HT-29 (cell line): Measurements from ENCODE around the gene GRAMD4. TPM values are rescaled to one million over a fixed set of nuclear protein-coding genes. Genes with fewer than 3 reads are reported as not detected.
"Not testable (repeated sequence)": the region's sequence is repeated elsewhere in the genome, so short reads cannot be mapped to it uniquely, and the experiment has no call there.

Experiments used
- DNase-seq: peaks from one replicate; pipeline ENCODE4 v3.0.0-alpha.2; 2015; ENCODE audit warnings: low spot score
- total RNA-seq: library from RNA; depleted of rRNA; stranded (reverse); fragments of >200 nt; shearing (Covaris generic); gene quantifications from 2 replicates; pipeline ENCODE4 v1.2.3, GENCODE V29; 2014

The GRAMD4 gene
- total RNA-seq, 1 experiment from 2014 or later, result 22.5 TPM

DNA sequence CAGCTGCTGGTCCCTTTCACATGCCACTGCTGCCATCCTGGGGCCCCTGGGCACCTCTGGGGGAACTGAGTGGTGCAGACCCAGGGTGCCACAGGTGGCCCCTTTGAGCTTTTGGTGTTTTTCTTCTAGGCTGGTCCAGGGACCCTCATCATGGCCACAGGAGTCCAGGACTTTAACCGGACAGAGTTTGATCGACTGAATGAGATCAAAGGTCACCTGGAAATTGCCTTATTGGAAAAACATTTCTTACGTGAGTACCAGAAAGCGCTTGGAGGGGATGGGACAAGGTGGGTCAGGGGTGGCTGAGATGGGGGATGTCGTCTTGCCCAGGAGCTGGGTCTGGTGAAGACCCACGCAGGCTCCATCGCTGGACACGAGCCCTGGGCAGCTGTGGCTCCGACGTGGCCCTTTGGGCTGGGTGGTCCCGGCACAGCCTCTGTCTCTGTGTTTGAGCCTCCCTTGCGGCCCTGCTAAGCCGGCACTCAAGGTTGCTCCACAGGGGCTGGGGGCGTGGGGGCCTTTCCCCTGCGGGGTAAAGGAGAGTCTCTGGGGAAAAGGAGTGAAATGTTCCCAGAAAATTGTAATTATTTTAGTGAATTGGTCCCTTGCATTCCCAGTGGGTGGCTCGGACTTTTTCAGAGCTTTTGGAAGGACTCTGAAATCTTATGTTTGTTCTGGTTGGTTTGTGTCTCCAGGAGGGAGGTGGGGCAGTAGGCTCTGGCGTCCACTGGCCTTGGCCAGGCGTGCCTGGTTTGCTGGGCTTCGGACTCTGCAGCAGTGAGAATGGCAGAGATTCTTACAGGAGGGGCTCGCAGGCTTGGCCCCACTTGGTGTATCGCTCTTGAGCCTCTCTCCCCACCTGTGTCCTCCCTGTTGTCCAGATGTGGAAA lies 17.8 kb downstream of the GRAMD4 start:
- DNase-seq, result no peak

DNA sequence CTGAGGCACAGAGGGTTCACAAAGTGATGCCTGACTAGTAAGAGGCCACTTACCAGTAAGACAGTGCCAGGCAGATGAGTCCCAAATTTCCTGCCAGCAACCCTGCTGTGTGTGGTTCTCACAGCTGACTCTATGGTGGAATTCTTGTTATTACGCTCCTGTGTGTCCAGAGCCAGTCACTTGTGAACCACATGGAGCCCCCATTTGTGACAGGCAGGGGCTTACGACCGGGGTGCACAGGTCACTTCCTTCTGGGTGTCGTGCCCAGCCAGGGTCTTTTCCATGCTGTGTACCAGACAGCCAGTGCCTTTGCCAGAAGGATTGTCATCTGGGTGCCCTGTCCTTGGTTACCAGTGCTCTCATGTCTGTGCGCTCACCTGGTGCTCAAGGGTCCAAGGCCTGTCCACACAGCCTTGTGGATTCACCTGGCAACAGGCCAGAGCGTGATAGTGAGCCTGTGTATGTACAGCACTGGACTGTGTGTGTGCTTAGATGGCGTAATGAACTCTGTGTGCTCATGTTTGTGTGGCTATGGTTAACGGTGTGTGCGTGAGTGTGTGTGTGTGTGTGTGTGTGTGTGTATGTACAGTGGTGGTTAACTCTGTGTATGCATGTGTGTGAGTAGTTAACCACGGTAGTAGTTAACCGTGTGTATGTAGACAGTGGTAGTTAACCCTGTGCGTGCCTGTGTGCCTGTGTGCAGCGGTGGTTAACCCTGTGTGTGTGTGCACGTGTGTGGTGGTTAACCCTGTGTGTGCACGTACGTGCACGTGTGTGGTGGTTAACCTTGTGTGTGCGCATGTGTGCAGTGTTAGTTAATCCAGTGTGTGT lies 18.6 kb downstream of the GRAMD4 start:
- no peak for DNase-seq

DNA sequence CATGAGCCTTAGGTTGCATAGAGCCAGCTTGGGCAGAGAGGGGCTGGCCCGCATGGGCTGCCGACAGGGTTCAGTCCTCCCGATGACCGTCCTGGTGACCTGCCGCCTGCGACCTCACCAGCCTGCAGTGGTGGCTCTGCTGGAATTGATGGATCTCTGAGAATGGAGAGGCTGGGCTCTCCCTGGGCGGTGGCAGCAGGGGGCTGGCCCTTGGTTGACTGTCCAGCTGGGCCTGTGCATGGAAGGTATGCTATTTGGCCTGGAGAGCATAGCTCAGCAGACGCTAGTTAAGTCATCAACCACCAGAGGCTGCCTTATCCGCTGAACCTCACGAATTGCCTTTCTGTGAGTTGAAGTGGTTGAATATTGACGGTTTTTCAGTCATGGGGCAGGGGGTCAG lies 19.7 kb downstream of the GRAMD4 start:
- DNase-seq, result no peak

DNA sequence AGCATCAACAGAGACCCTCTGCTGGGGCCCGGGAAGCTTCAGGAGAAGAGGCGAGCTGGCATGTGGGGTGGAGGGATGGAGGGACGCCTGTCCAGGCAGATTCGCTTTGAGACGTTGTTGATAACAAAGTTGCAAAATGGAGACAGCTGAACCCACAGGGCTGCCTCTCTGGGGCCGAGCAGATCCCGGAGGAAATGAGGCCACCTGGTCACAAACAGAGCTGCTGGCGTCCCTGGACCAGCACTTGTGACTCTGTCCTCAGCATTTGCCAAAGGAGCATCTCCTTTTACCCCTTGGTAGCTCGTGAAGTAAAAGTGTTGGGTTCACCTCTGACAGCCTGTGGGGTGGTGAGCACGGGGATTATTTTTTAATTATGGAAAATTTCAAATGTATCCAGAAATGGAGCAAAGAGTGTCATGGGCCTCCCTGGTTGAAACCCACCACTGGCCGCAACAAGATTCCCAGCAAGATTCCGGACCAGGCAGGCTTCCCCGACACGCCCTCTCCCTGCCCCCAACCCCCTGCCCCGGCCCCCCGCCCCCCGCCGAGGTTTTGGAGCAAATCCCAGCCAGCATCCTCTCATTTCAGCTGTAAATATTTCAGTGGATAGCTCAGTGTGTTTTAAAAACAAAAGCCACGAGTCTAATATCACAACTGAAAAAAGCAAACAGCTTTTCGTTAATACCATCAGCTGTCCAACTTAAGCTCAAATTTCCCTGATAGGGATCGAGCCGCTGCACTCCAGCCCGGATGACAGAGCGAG lies 20.3 kb downstream of the GRAMD4 start:
- no peak for DNase-seq

DNA sequence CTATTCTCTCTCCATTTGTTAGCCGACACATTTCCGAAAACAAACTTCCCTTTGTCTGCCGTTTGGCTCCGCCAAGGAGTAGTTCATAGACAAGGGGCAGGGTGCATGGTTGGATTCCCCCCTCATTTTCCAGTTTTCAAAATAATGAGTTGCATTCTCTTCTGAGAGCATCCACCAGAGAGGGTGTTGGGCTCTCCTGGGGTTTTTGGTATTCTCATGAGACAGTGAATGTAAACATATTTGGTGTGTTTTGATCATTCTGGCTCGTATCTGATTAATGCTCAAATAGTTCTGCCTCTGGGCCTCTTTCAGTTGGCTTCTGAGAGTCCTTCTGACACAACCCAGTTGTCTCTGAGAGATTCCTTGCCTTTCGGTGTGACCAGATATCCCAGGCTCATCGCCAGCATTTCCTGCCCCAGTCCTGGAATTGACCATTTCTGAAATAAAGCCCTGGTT lies 21.7 kb downstream of the GRAMD4 start:
- DNase-seq, result no peak

DNA sequence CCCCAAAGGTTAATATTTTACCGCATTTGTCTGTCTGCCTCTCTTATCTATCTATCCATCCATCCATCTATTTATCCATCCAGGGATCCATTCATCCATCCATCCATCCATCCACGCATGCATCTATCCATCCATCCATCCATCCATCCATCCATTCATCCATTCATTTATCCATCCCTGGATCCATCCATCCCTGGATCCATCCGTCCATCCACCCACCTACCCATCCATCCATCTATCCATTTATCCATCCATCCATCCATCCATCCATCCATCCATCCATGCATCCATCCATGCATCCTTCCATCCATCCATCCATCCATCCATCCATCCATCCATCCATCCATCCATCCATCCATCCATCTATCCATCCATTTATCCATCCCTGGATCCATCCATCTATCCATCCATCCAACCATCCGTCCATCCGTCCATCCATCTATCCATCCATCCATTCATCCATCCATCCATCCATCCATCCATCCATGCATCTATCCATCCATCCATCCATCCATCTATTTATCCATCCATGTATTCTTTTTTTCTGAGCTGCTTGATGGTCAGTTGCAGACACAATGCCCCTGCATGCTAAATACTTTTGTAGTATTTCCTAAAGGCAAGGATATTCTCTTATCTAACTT lies 22.8 kb downstream of the GRAMD4 start:
- not testable (repeated sequence) for DNase-seq

DNA sequence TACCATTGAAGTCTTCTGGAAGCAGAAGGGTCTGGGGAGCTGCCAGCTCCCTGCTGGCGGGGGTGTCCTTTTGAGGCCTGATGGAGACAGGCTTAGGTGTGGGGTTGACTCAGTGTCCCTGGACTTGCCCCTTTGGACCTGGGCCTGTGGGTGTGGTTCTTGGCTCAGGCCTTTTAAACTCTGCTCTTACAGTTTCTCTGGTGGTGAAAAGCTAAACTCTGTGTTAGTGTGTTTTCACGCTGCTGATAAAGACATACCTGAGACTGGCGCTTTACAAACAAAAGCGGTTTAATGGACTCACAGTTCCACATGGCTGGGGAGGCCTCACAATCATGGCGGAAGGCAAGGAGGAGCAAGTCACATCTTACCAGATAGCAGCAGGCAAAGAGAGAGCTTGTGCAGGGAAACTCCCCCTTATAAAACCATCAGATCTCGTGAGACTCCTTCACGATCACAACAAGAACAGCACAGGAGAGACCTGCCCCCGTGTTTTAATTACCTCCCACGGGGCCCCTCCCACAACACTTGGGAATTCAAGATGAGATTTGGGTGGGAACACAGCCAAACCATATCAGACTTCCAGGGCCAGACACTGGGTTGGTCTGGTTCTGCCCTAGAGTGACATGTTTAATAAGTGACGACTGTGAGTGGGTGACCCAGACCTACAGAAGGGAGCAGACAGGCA lies 26.5 kb downstream of the GRAMD4 start:
- DNase-seq, result no peak

DNA sequence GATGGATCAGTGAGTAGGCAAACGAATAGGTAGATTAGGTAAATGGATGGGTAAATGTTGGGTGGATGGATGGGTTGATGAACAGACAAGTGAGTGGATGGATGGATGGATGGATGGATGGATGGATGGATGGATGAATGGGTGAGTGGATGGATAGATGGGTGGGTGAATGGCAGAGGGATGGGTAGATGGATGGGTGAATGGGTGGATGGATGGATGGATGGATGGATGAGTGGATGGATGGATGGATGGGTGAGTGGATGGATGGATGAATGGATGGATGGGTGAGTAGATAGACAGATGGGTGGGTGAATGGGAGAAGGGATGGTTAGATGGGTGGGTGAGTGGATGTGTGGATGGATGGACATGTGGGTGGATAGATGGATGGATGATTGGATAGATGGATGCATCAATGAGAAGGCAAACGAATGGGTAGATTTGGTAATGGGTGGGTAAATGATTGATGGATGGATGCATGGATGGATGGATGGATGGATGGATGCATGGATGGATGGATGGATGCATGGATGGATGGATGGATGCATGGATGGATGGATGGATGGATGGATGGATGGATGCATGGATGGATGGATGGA lies 28.1 kb downstream of the GRAMD4 start:
- DNase-seq, result not testable (repeated sequence)

DNA sequence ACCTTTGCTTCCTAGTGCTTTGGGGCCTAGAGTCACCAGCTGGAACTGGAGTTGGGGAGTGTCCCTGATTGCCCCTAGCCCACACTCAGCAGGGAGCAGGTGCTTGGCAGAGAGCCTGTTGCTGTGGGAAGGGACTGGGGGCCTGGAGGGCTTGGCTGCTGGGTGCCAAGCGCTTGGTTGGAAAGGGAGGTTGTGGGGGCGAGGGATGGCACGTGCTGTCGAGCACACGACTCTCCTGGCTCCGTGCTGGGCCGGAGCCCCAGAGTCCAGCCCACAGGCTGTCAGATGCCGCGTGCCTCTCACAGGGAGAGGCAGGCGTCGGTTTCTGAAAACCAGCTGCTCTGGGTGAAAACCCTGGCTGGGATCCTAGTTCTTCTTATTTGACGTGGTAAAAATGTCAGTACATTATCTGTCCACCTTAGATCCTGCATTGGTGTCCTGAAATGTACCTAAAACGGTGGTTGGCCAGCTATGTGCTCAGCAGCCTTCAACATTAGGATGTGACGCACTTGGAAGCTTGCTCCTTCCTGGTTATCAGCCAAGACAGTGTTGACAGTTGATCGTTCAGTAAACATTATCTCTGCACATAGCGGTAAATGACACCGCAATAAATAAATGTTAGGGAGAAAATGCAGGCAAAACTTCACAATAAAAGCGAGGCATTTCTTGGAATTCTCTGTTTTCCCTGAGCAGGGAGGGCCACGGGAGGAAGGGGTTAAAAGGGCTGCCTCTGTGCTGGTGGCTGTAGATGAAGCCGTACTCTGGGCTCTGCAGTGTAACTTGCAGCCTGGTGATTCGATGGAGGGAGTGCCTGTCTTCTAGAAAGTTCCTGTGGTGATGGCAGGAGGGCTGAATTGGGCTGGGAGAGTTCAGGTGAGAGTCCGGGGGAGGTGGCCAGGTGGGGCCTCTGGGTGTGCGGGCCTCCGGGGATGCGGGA lies 29.2 kb downstream of the GRAMD4 start:
- DNase-seq, result no peak

DNA sequence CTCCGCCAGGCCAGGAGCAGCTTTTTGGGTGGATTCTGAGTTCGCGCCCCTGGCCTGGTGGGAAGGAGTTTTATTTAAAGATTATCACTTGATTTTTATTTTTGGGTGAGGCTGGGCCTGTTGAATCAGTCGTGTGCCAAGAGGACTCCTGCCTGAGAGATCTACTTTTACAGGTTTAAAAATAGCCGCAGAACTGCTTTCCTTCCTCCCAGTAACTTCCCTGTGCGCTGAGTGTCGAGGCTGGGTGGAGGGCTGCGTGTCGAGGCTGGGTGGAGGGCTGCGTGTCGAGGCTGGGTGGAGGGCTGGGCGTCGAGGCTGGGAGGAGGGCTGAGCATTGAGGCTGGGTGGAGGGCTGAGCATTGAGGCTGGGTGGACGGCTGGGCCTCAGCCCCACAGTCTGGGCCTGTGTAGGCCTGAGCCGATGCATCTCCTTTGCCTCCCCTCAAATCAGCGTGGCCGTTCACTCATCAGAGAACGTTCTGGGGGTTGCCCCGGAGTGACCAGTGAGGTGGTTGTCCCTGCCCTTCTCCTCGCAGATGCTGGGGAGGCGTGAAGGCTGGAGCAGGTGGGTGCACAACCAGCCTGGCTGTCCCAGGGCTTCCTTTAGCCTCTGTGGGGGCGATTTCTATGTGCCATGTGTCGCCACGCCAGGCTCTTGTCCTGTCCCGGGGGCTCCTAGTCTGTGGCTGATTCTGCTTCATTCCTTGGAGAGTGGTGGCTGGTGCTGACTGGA lies 30.1 kb downstream of the GRAMD4 start:
- DNase-seq, result no peak

DNA sequence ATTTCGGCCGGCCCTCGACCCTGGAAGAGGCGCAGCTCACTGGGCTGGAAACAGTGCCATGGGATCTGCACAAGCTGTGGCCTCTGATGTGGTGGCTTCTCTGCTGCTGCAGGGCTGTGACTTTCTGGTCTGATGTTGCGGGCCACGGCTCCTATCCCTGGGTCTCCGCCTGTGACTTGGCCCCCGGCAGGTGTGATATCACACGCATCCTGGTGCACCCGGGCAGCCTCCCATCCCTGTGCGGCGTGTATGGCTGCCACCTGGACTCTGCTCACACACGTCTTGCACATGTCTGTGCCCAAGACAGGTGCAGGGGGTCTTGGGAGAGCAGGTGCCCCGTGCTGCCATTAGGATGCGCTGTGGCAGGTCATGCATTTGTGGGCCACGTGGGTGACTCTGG lies 31.1 kb downstream of the GRAMD4 start:
- DNase-seq, result no peak

DNA sequence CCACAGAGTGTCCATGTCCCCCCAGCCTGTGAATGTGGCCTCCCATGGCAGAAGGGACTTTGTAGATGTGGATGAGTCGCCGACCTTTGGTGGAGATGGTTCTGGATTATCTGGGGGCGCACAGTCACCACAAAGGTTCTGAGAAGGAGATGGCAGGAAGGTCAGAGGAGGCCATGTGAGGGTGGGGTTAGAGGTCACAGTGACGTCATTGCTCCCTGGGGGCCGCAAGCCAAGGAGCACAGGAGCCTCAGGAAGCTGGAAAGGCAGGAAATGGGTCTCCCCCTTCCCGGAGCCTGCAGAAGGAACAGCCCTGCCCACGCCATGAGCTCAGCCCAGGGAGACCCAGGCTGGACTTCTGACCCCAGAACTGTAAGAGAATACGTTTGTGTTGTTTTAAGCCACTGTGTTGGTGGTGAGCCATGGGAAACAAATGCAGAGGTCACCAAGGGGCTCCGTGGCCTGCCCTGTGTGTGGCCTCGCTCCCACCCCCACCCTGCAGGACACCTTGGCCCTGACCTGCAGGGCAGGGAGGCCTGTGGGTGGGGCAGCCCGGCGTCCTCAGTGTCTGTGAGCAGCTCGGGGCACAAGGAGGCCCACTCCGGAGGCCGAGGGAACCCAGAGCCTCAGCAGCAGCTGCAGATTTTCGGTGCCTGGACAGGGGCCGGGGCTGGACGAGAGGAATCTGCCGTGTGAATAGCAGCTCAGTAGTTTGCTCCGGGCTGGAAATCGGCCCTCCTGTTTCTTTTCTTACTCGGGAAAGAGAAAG lies 32.1 kb downstream of the GRAMD4 start:
- no peak for DNase-seq

DNA sequence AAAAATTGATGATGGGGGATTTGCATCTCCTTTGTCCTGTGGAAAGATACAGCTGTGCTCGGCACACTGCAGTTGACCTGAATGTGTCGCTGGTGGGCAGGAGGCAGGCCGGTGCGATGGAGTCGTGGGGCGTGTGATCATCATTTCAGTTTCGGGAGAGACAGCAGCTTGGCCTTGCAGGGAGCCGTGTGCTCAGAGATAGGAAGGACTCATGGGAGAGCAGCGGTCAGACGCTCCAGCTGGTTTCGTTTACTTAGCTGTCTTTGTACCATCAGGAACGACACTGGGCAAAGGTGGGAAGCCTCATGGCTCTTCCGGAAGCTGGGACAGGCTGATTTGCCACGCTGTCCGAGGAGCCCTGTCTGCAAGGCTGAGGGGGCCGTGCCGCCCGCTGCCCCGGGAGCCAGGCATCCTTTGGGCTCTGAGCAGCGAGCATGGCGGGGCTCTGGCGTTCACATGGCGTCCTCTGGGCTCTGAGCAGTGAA lies 32.7 kb downstream of the GRAMD4 start:
- DNase-seq, result no peak

DNA sequence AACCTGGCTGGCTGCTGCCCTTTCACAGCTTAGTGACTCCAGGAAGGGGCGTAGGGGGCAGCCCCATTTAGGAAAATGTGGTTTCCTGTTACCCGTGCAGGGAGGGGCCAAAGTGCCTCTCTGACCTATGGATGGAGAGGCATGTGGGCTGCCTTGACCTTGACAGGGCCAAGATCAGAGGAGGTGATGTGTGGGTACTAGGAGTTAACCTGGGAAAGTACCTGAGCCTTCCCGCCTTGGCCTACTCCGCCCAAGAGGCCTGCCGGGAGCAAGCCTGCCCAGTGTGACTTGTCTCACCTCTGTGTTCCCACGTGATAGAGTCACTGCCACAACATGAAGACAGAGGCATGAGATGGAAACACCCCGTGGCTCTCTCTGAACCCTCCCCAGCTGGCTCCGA lies 33.4 kb downstream of the GRAMD4 start:
- no peak for DNase-seq

DNA sequence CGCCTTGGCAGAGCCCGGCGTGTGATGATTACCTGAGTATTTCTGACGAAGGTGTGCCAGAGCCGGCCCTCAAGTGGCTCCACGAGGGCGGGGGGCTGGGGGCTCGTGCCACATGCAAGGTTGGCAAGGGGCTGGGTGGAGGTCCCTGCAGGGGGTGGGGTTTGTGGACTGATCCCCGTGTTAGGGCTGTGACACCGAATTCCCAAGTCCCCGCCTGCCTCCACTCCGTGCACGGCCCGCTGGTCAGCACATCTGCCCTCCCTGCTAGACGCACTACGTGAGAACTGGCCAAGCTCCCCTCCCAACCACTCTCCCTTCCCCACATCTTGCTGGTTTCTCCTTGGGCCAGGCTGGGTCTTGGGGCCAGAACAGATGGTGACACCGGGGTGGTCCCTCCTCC lies 34.2 kb downstream of the GRAMD4 start:
- no peak for DNase-seq

DNA sequence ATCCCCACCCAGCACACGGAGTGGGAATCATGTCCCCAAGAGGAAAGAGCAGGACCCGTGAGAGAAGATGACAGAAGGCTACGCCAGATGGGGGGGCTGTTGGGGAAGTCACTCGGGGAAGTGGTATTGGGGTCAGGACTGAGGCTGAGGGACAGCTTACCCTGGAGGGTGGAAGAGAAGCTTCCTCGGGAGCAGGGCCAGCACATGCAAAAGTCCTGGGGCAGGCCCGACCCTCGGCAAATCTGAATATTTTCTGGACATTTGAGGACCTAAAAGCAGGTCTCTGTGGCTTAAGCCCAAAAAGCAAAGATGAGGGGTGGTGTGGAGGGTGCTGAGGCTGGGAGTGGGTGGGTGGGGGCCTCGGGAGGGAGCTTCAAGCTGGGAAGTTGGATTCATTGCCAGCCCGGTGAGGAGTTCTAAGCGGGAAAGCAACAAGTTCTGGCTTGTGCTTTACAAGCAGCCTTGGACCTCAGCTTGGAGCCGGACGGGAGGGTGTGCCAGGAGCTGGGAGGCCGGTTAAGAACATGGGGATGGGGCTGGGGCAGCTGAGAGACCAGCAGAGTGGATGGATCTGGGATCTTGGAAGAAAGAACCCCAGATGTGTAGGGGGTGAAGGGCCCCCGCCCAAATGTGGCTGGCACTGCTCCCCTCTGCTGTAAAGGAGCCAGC lies 34.9 kb downstream of the GRAMD4 start:
- DNase-seq, result no peak
